Suprapubic skin (tissue), 4 donors: ENCODE results near the gene GMDS. TPM values are rescaled to one million over a fixed set of nuclear protein-coding genes. Genes with fewer than 3 reads are reported as not detected.
"Not testable (repeated sequence)": the region's sequence is repeated elsewhere in the genome, so short reads cannot be mapped to it uniquely, and the experiment has no call there.

ENCODE experiments used
- DNase-seq, 2 donors: peaks; one replicate each; pipeline ENCODE4 v3.0.0-alpha.2; 2019; ENCODE audit warnings: low spot score in 2 of 2
- H3K27ac ChIP-seq: fragments of 200-600 bp; sonication (generic); one replicate; pipeline ENCODE4 v1.5.1; 2019
- H3K27me3 ChIP-seq: fragments of 200-600 bp; sonication (generic); one replicate; pipeline ENCODE4 v1.5.1; 2019
- H3K36me3 ChIP-seq: fragments of 200-600 bp; sonication (generic); one replicate; pipeline ENCODE4 v1.5.1; 2019
- H3K4me1 ChIP-seq: fragments of 200-600 bp; sonication (generic); one replicate; pipeline ENCODE4 v1.5.1; 2019
- H3K4me3 ChIP-seq: fragments of 200-600 bp; sonication (generic); one replicate; pipeline ENCODE4 v1.5.1; 2019; ENCODE audit warnings: mild to moderate bottlenecking
- H3K9me3 ChIP-seq: fragments of 200-600 bp; sonication (generic); one replicate; pipeline ENCODE4 v1.5.1; 2019
- CTCF ChIP-seq, 2 donors: fragments of 200-600 bp in 1 of 2; fragments of 450-650 bp in 1 of 2; sonication (generic) in 1 of 2; IDR thresholded peaks; one replicate each; pipeline ENCODE4 v1.5.1; 2016 to 2019; ENCODE audit warnings: antibody characterized with exemption in 2 of 2, mild to moderate bottlenecking in 1 of 2, moderate library complexity in 1 of 2
- EP300 ChIP-seq: sonication (generic); formaldehyde crosslinking; IDR thresholded peaks from one replicate; pipeline ENCODE4 v1.6.1; 2017; ENCODE audit warnings: antibody characterized with exemption
- POLR2A ChIP-seq, 2 donors: fragments of 450-650 bp; IDR thresholded peaks; one replicate each; pipeline ENCODE4 v1.6.1; 2017; ENCODE audit warnings: antibody characterized with exemption in 2 of 2, mild to moderate bottlenecking in 2 of 2, moderate library complexity in 2 of 2
- POLR2AphosphoS5 ChIP-seq, 3 donors: sonication (generic); formaldehyde crosslinking; IDR thresholded peaks; one replicate each; pipeline ENCODE4 v1.6.1; 2017; ENCODE audit warnings: antibody characterized with exemption in 3 of 3
- whole genome bisulfite sequencing: methylation state at CpG from one replicate; pipeline ENCODE4 v1.1.5; 2018; 5-methylcytosine and 5-hydroxymethylcytosine counted together
- total RNA-seq, 4 donors: library from RNA; depleted of rRNA; stranded (reverse); fragments of >200 nt; gene quantifications; one replicate each; pipeline ENCODE4 v1.1.0, GENCODE V29; 2016

Gene GMDS
- total RNA-seq, 4 donors from 2014 or later: 11.7 to 19.3 (median 13.2) TPM

DNA sequence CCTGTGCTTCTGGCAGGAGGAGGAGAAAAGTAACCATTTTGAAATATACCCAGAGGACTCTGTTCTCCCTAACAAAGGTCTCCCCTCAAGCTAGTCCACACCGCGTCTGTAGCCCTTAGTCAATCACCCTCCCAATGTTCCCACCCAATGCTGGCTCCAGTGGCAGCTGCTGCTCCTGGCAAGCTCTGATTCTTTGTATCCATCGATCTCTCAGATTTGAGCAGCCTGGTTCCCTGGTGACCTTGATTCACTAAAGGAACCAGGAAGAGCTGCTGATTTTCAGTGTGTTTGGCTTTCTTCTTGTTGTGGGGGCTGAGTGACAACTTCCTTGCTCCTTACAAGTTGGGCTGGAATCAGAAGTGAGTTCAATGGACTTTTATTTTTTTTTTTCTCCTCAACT is 567.2 kb downstream of the GMDS start:
- H3K4me1 ChIP-seq: peaks cover 16% of the 10 kb centered on the region
- no peak for DNase-seq
- no peaks in the 10 kb centered on the region for H3K27me3 ChIP-seq
- peak overlapping the region; percentile 59 for H3K27ac ChIP-seq
- WGBS: 10% methylated on average over 3 of the region's 3 CpGs
- H3K36me3 ChIP-seq: no peaks in the 10 kb centered on the region
- TF ChIP-seq CTCF (IDR thresholded peaks at IDR 0.05) (no peak), POLR2AphosphoS5 (IDR thresholded peaks at IDR 0.05) (no peak), POLR2A (IDR thresholded peaks at IDR 0.05) (no peak), EP300 (no peak)
- no peak overlapping the region for H3K4me3 ChIP-seq
- H3K9me3 ChIP-seq: no peaks in the 10 kb centered on the region

DNA sequence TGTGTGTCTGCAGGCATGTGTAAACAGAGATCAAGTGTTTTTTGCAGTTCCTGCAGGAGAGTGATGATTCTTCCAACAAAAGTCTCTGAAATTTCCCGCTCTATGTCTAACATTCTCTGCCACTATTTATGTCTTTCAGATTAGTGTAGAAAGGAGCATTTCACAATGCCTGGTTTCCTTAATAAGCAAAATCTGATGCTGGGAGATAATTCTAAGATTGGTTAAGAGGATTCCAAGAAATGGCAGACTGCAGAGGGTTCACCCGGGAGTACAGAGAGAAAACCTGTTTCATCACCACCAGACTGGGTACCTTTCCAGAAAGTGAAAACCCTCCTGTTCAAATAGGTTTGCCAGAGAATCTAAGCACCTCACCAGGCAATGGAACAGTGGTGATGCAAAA is 573.0 kb downstream of the GMDS start:
- no peaks in the 10 kb centered on the region for H3K9me3 ChIP-seq
- no peaks in the 10 kb centered on the region for H3K27me3 ChIP-seq
- DNase-seq: no peak
- H3K4me1 ChIP-seq: peaks cover 5% of the 10 kb centered on the region
- H3K4me3 ChIP-seq: no peak overlapping the region
- TF ChIP-seq CTCF (IDR thresholded peaks at IDR 0.05) (no peak), POLR2A (IDR thresholded peaks at IDR 0.05) (no peak), EP300 (no peak), POLR2AphosphoS5 (IDR thresholded peaks at IDR 0.05) (no peak)
- H3K36me3 ChIP-seq: no peaks in the 10 kb centered on the region
- 68% methylated on average over 2 of the region's 2 CpGs for WGBS
- H3K27ac ChIP-seq: no peak overlapping the region

DNA sequence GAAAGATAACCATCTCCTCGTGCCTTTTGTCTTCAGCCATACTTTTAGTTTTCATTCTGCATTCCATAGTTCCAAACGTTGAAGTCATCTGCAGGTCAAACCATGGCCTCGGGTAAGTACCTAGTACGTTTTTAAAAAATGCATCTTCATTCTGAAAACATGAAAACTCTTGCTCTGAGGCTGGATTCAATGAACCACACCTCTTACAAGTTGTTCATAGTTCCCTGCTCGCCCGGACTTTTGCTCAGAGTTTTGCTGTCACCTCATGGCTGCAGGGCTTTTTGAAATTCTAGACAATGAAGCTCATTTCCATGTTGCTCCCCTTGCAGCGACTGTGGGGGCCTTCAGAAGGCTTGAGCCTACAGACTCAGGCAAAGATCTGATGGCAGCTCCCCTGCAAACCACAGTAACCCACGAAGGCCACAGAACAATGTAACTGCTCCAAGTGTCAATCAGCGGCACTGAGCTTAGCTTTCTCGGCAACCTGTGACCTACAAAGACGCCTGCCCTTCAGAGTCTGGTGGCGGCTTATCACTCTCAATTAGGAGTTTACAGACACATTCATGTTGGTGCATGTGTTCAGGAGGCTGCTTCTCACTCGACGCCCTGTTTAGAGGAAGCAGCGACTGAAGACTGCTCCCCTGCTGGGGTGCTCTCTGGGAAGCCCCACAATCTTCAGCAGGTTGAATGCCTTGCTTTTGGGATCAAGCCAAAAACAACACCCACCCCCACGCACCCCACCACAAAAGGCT is 574.5 kb downstream of the GMDS start:
- Histone ChIP-seq H3K4me1 (peaks cover 5% of the 10 kb centered on the region), H3K27ac (no peak overlapping the region), H3K36me3 (no peaks in the 10 kb centered on the region), H3K4me3 (no peak overlapping the region), H3K9me3 (no peaks in the 10 kb centered on the region), H3K27me3 (no peaks in the 10 kb centered on the region)
- WGBS: 61% methylated on average over 15 of the region's 16 CpGs
- no peak for TF ChIP-seq CTCF (IDR thresholded peaks at IDR 0.05)
- no peak for TF ChIP-seq EP300
- no peak for DNase-seq

DNA sequence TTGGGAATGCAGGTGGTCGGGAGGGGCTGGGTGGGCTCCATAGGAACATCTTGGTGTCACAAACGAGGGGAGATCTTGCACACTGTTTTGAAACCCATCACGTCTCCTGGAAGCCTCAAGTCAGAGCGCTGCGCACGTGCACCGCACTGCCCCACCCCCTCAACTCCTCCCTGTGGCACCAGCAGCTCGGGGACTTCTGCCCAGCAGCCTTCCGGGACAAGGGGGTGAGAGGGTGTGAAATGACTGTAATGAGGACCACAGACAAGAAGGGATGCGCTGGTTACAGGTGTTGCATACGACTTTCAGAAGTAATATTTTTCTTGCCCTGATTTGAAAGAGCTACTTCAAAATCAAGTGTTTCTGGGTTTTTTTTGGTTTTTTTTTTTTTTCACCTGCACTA is 575.4 kb downstream of the GMDS start:
- Histone ChIP-seq H3K27ac (no peak overlapping the region), H3K4me3 (no peak overlapping the region), H3K36me3 (no peaks in the 10 kb centered on the region), H3K27me3 (no peaks in the 10 kb centered on the region), H3K4me1 (peaks cover 5% of the 10 kb centered on the region), H3K9me3 (no peaks in the 10 kb centered on the region)
- WGBS: 82% methylated on average over 11 of the region's 11 CpGs
- DNase-seq: no peak
- no peak for TF ChIP-seq EP300
- no peak for TF ChIP-seq POLR2AphosphoS5 (IDR thresholded peaks at IDR 0.05)
- TF ChIP-seq POLR2A (IDR thresholded peaks at IDR 0.05): no peak
- TF ChIP-seq CTCF (IDR thresholded peaks at IDR 0.05): no peak

DNA sequence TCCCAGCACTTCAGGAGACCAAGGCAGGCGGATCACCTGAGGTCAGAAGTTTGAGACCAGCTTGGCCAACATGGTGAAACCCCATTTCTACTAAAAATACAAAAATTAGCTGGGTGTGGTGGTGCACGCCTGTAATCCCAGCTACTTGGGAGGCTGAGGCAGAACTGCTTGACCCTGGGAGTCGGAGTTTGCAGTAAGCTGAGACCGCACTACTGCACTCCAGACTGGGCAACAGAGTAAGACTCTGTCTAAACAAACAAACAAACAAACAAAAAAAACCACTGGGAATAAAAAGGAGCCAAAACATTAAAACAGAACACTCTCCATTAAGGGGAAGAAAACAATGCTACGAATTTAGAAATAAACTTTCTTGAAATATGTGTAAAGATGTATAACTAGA is 576.9 kb downstream of the GMDS start:
- H3K27me3 ChIP-seq, H3K27ac ChIP-seq, DNase-seq, H3K4me3 ChIP-seq, H3K9me3 ChIP-seq, H3K36me3 ChIP-seq, H3K4me1 ChIP-seq: not testable (repeated sequence)
- WGBS: 91% methylated on average over 5 of the region's 5 CpGs

GRCh38 chr6:1667805-1668175 is 577.6 kb downstream of the GMDS start:
- WGBS: 94% methylated on average over 4 of the region's 4 CpGs
- DNase-seq: no peak
- Histone ChIP-seq H3K27ac (no peak overlapping the region), H3K4me3 (no peak overlapping the region), H3K36me3 (no peaks in the 10 kb centered on the region), H3K4me1 (peaks cover 5% of the 10 kb centered on the region), H3K9me3 (no peaks in the 10 kb centered on the region), H3K27me3 (no peaks in the 10 kb centered on the region)
- TF ChIP-seq EP300: no peak
- no peak for TF ChIP-seq POLR2AphosphoS5 (IDR thresholded peaks at IDR 0.05)
- no peak for TF ChIP-seq CTCF (IDR thresholded peaks at IDR 0.05)
- TF ChIP-seq POLR2A (IDR thresholded peaks at IDR 0.05): no peak
